GM06990 (cell line): ENCODE data around the gene HIGD1B.

ENCODE experiments used
- DNase-seq: peaks from one replicate; pipeline ENCODE4 v3.0.0-alpha.2; 2011; ENCODE audit not compliant: insufficient read length; ENCODE audit errors: extremely low read depth
- H3K27me3 ChIP-seq: replicated peaks from 2 replicates; pipeline ENCODE4 v1.6.0; 2011; ENCODE audit warnings: low read length; ENCODE audit not compliant: control insufficient read depth, insufficient read depth
- H3K36me3 ChIP-seq: 2 replicates; pipeline ENCODE4 v1.5.1; 2011; ENCODE audit warnings: low read length; ENCODE audit not compliant: control insufficient read depth, insufficient read depth
- H3K4me3 ChIP-seq: replicated peaks from 2 replicates; pipeline ENCODE4 v1.5.1; 2011; ENCODE audit warnings: low read depth, mild to moderate bottlenecking, control low read depth, low read length
- TF ChIP-seq, protein P1 (sequence below): IDR thresholded peaks from 2 replicates; pipeline ENCODE4 v1.5.1; 2011; ENCODE audit warnings: low read length, control low read depth, mild to moderate bottlenecking, inconsistent platforms; ENCODE audit not compliant: insufficient read depth, poor library complexity, severe bottlenecking

The HIGD1B gene

GRCh38 chr17:44877121-44877520, 29.4 kb downstream of the HIGD1B start:
- H3K36me3 ChIP-seq, result peaks cover 21% of the 10 kb centered on the region
- DNase-seq, result no peak
- no peaks in the 10 kb centered on the region for H3K27me3 ChIP-seq
- no peak overlapping the region for H3K4me3 ChIP-seq
- TF ChIP-seq, protein P1, sequence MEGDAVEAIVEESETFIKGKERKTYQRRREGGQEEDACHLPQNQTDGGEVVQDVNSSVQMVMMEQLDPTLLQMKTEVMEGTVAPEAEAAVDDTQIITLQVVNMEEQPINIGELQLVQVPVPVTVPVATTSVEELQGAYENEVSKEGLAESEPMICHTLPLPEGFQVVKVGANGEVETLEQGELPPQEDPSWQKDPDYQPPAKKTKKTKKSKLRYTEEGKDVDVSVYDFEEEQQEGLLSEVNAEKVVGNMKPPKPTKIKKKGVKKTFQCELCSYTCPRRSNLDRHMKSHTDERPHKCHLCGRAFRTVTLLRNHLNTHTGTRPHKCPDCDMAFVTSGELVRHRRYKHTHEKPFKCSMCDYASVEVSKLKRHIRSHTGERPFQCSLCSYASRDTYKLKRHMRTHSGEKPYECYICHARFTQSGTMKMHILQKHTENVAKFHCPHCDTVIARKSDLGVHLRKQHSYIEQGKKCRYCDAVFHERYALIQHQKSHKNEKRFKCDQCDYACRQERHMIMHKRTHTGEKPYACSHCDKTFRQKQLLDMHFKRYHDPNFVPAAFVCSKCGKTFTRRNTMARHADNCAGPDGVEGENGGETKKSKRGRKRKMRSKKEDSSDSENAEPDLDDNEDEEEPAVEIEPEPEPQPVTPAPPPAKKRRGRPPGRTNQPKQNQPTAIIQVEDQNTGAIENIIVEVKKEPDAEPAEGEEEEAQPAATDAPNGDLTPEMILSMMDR, result no peak

- Histone ChIP-seq H3K4me3 (no peak overlapping the region), H3K27me3 (no peaks in the 10 kb centered on the region), H3K36me3 (peaks cover 24% of the 10 kb centered on the region)
- TF ChIP-seq, protein P1, result peak; percentile 51
- DNase-seq, result no peak
Observed at GRCh38 chr17:44878627-44879221, 31.0 kb downstream of the HIGD1B start.

- Histone ChIP-seq H3K4me3 (no peak overlapping the region), H3K27me3 (no peaks in the 10 kb centered on the region), H3K36me3 (peaks cover 24% of the 10 kb centered on the region)
- DNase-seq, result no peak
- TF ChIP-seq, protein P1, result no peak
Observed at GRCh38 chr17:44879376-44879775, 31.7 kb downstream of the HIGD1B start.

- TF ChIP-seq, protein P1, result no peak
- no peak for DNase-seq
- H3K4me3 ChIP-seq, result no peak overlapping the region
- H3K36me3 ChIP-seq, result peaks cover 28% of the 10 kb centered on the region
- no peaks in the 10 kb centered on the region for H3K27me3 ChIP-seq
Observed at GRCh38 chr17:44880062-44880461, 32.4 kb downstream of the HIGD1B start.

GRCh38 chr17:44881145-44881544, 33.5 kb downstream of the HIGD1B start:
- no peaks in the 10 kb centered on the region for H3K27me3 ChIP-seq
- no peak for DNase-seq
- peaks cover 24% of the 10 kb centered on the region for H3K36me3 ChIP-seq
- H3K4me3 ChIP-seq, result no peak overlapping the region
- TF ChIP-seq, protein P1, result no peak

DNA sequence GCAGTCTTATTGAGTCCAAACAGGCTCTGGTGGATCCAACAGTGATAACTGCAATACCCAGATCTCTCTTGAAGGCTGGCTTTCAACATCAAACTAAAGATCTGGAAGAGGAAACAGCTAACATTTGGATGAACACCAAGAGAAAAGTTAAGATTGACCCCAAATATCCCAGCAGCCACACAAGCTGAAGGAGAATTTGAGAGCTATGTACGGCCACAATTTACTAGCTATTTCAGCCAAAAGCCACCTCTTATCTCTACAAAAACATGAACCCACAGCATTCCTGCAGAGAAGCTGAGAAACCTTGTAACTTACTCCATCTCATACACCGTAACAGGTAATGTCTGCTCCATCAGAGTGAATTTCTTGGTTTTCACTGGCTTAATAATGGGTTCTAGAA, 37.3 kb downstream of the HIGD1B start:
- H3K36me3 ChIP-seq, result peaks cover 23% of the 10 kb centered on the region
- TF ChIP-seq, protein P1, result no peak
- H3K27me3 ChIP-seq, result no peaks in the 10 kb centered on the region
- DNase-seq, result no peak
- no peak overlapping the region for H3K4me3 ChIP-seq
